GM21737 (cell line): ENCODE data around the gene RLN3.
"Not testable (repeated sequence)": the region's sequence is repeated elsewhere in the genome, so short reads cannot be mapped to it uniquely, and the experiment has no call there.

ENCODE experiments used
- ATAC-seq: cut with Tn5 transposase; IDR thresholded peaks from one replicate; pipeline ENCODE4 v1.9.1; 2021; ENCODE audit warnings: mild to moderate bottlenecking, moderate library complexity; ENCODE audit not compliant: unreplicated experiment

RLN3 gene

GRCh38 chr19:14019100-14019499, 8.8 kb upstream of the RLN3 start:
- ATAC-seq, result no peak

- not testable (repeated sequence) for ATAC-seq
Measured at GRCh38 chr19:14019739-14020138, 8.2 kb upstream of the RLN3 start.

GRCh38 chr19:14021474-14021873, 6.5 kb upstream of the RLN3 start:
- no peak for ATAC-seq

- no peak for ATAC-seq
Measured at GRCh38 chr19:14022469-14022868, 5.5 kb upstream of the RLN3 start.

- no peak for ATAC-seq
Measured at GRCh38 chr19:14023404-14024235, 4.3 kb upstream of the RLN3 start.

- ATAC-seq, result not testable (repeated sequence)
Measured at GRCh38 chr19:14026652-14027192, 1.2 kb upstream of the RLN3 start.

GRCh38 chr19:14028901-14029300, 953 bp downstream of the RLN3 start:
- no peak for ATAC-seq

GRCh38 chr19:14030997-14031718, 3.2 kb downstream of the RLN3 start:
- peak; percentile 28 for ATAC-seq

GRCh38 chr19:14031719-14032480, 4.0 kb downstream of the RLN3 start, which contains the start of gene IL27RA:
TSS of gene IL27RA (plus strand) at chr19:14031762. CDS start at chr19:14031873, 111 bp downstream.
- peak; percentile 54 for ATAC-seq

GRCh38 chr19:14033946-14034345, 6.0 kb downstream of the RLN3 start:
- no peak for ATAC-seq

- ATAC-seq, result not testable (repeated sequence)
Measured at GRCh38 chr19:14035159-14035558, 7.2 kb downstream of the RLN3 start.

GRCh38 chr19:14035706-14036105, 7.8 kb downstream of the RLN3 start:
- no peak for ATAC-seq

- ATAC-seq, result no peak
Measured at GRCh38 chr19:14039181-14039580, 11.2 kb downstream of the RLN3 start.

GRCh38 chr19:14042659-14043608, 15.0 kb downstream of the RLN3 start:
- ATAC-seq, result not testable (repeated sequence)

- ATAC-seq, result not testable (repeated sequence)
Measured at GRCh38 chr19:14047866-14048265, 19.9 kb downstream of the RLN3 start.

GRCh38 chr19:14048443-14049153, 20.6 kb downstream of the RLN3 start:
- no peak for ATAC-seq

GRCh38 chr19:14050512-14050911, 22.6 kb downstream of the RLN3 start:
- no peak for ATAC-seq

GRCh38 chr19:14050961-14051360, 23.0 kb downstream of the RLN3 start:
- not testable (repeated sequence) for ATAC-seq

- ATAC-seq, result no peak
Measured at GRCh38 chr19:14051980-14052379, 24.0 kb downstream of the RLN3 start.
